ENCODE data around the gene ZRANB1.

The ZRANB1 gene

DNA sequence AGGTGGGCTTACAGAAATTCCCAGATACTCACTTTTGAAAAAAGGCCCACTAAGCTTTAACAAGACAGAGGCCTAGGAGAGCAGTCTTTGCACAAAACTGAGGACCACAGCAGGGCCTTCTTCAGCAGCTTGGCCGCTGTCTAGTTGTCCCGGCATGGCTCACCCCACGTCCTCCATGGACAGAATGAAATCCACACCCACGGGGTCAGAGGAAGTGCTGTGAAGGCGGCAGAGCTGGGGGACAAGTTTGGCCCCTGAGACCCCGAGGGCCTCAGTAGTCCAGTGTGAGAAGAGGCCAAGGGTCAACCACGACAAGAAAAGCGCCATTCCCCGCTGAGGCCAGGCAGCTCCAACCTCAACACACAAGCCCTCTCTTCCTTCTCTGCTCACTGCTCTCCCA lies 78.9 kb downstream of the ZRANB1 start:
- WGBS, 2 experiments (ENCODE audit: insufficient coverage in 2 of 2), result 90 to 98% methylated on average over 7 to 9 of the region's 9 CpGs

GRCh38 chr10:125021686-125022344 lies 79.9 kb downstream of the ZRANB1 start:
- no peak overlapping the region for H3K4me3 ChIP-seq (ENCODE audit: extremely low read depth, insufficient read depth, low read length, poor library complexity, severe bottlenecking)
- peaks cover 2% of the 10 kb centered on the region for H3K4me1 ChIP-seq (ENCODE audit: control insufficient read depth, insufficient read depth, low read length, poor library complexity, severe bottlenecking)
- H3K9me3 ChIP-seq (ENCODE audit: control insufficient read depth, low read length), result peaks cover 13% of the 10 kb centered on the region
- WGBS, 2 experiments (ENCODE audit: insufficient coverage in 2 of 2), result 90 to 92% methylated on average over 17 of the region's 17 CpGs
- H3K36me3 ChIP-seq (ENCODE audit: control insufficient read depth, insufficient read depth, low read length), result peaks cover 93% of the 10 kb centered on the region
- H3K27ac ChIP-seq (ENCODE audit: low read depth, low read length, severe bottlenecking), result no peak overlapping the region

More for the DNA sequence above, 78.9 kb downstream of the ZRANB1 start:
- peaks cover 2% of the 10 kb centered on the region for H3K4me1 ChIP-seq (ENCODE audit: control insufficient read depth, insufficient read depth, low read length, poor library complexity, severe bottlenecking)
- H3K27ac ChIP-seq (ENCODE audit: low read depth, low read length, severe bottlenecking), result no peak overlapping the region
- peaks cover 91% of the 10 kb centered on the region for H3K36me3 ChIP-seq (ENCODE audit: control insufficient read depth, insufficient read depth, low read length)
- peaks cover 13% of the 10 kb centered on the region for H3K9me3 ChIP-seq (ENCODE audit: control insufficient read depth, low read length)
- H3K4me3 ChIP-seq (ENCODE audit: extremely low read depth, insufficient read depth, low read length, poor library complexity, severe bottlenecking), result no peak overlapping the region

- H3K27ac ChIP-seq (ENCODE audit: low read depth, low read length, severe bottlenecking), result no peak overlapping the region
- 91 to 92% methylated on average over 8 of the region's 8 CpGs for WGBS, 2 experiments (ENCODE audit: insufficient coverage in 2 of 2)
- H3K36me3 ChIP-seq (ENCODE audit: control insufficient read depth, insufficient read depth, low read length), result peaks cover 93% of the 10 kb centered on the region
These were observed 80.7 kb downstream of the ZRANB1 start for GRCh38 chr10:125022671-125023070.

GRCh38 chr10:125023255-125023654 lies 81.3 kb downstream of the ZRANB1 start:
- H3K9me3 ChIP-seq (ENCODE audit: control insufficient read depth, low read length), result peaks cover 13% of the 10 kb centered on the region
- H3K27ac ChIP-seq (ENCODE audit: low read depth, low read length, severe bottlenecking), result no peak overlapping the region
- H3K36me3 ChIP-seq (ENCODE audit: control insufficient read depth, insufficient read depth, low read length), result peaks cover 94% of the 10 kb centered on the region
- WGBS, 2 experiments (ENCODE audit: insufficient coverage in 2 of 2), result 90 to 96% methylated on average over 20 to 21 of the region's 21 CpGs
- H3K4me3 ChIP-seq (ENCODE audit: extremely low read depth, insufficient read depth, low read length, poor library complexity, severe bottlenecking), result no peak overlapping the region
- peaks cover 5% of the 10 kb centered on the region for H3K4me1 ChIP-seq (ENCODE audit: control insufficient read depth, insufficient read depth, low read length, poor library complexity, severe bottlenecking)

More at GRCh38 chr10:125022671-125023070, 80.7 kb downstream of the ZRANB1 start:
- H3K4me3 ChIP-seq (ENCODE audit: extremely low read depth, insufficient read depth, low read length, poor library complexity, severe bottlenecking), result no peak overlapping the region
- peaks cover 13% of the 10 kb centered on the region for H3K9me3 ChIP-seq (ENCODE audit: control insufficient read depth, low read length)
- H3K4me1 ChIP-seq (ENCODE audit: control insufficient read depth, insufficient read depth, low read length, poor library complexity, severe bottlenecking), result peaks cover 2% of the 10 kb centered on the region

- no peak overlapping the region for H3K27ac ChIP-seq (ENCODE audit: low read depth, low read length, severe bottlenecking)
- peaks cover 13% of the 10 kb centered on the region for H3K9me3 ChIP-seq (ENCODE audit: control insufficient read depth, low read length)
- H3K36me3 ChIP-seq (ENCODE audit: control insufficient read depth, insufficient read depth, low read length), result peaks cover 95% of the 10 kb centered on the region
- H3K4me1 ChIP-seq (ENCODE audit: control insufficient read depth, insufficient read depth, low read length, poor library complexity, severe bottlenecking), result peaks cover 10% of the 10 kb centered on the region
- WGBS, 2 experiments (ENCODE audit: insufficient coverage in 2 of 2), result 90 to 97% methylated on average over 10 to 25 of the region's 26 CpGs
- no peak overlapping the region for H3K4me3 ChIP-seq (ENCODE audit: extremely low read depth, insufficient read depth, low read length, poor library complexity, severe bottlenecking)
These were observed 82.1 kb downstream of the ZRANB1 start for GRCh38 chr10:125023862-125024496.

- peaks cover 89% of the 10 kb centered on the region for H3K36me3 ChIP-seq (ENCODE audit: control insufficient read depth, insufficient read depth, low read length)
- WGBS, 2 experiments (ENCODE audit: insufficient coverage in 2 of 2), result 93 to 95% methylated on average over 10 to 13 of the region's 16 CpGs
- H3K4me3 ChIP-seq (ENCODE audit: extremely low read depth, insufficient read depth, low read length, poor library complexity, severe bottlenecking), result no peak overlapping the region
- H3K4me1 ChIP-seq (ENCODE audit: control insufficient read depth, insufficient read depth, low read length, poor library complexity, severe bottlenecking), result peaks cover 15% of the 10 kb centered on the region
- peak overlapping the region; percentile 16 for H3K27ac ChIP-seq (ENCODE audit: low read depth, low read length, severe bottlenecking)
- H3K9me3 ChIP-seq (ENCODE audit: control insufficient read depth, low read length), result peaks cover 10% of the 10 kb centered on the region
These were observed 82.7 kb downstream of the ZRANB1 start for GRCh38 chr10:125024497-125025234.

GRCh38 chr10:125025341-125025740 lies 83.4 kb downstream of the ZRANB1 start:
- H3K4me3 ChIP-seq (ENCODE audit: extremely low read depth, insufficient read depth, low read length, poor library complexity, severe bottlenecking), result no peak overlapping the region
- peaks cover 22% of the 10 kb centered on the region for H3K4me1 ChIP-seq (ENCODE audit: control insufficient read depth, insufficient read depth, low read length, poor library complexity, severe bottlenecking)
- 72 to 77% methylated on average over 10 of the region's 12 CpGs for WGBS, 2 experiments (ENCODE audit: insufficient coverage in 2 of 2)
- peaks cover 87% of the 10 kb centered on the region for H3K36me3 ChIP-seq (ENCODE audit: control insufficient read depth, insufficient read depth, low read length)
- peaks cover 3% of the 10 kb centered on the region for H3K9me3 ChIP-seq (ENCODE audit: control insufficient read depth, low read length)
- H3K27ac ChIP-seq (ENCODE audit: low read depth, low read length, severe bottlenecking), result no peak overlapping the region

- Histone ChIP-seq H3K27ac (ENCODE audit: low read depth, low read length, severe bottlenecking) (no peak overlapping the region), H3K9me3 (ENCODE audit: control insufficient read depth, low read length) (no peaks in the 10 kb centered on the region), H3K4me3 (ENCODE audit: extremely low read depth, insufficient read depth, low read length, poor library complexity, severe bottlenecking) (no peak overlapping the region), H3K36me3 (ENCODE audit: control insufficient read depth, insufficient read depth, low read length) (peaks cover 87% of the 10 kb centered on the region), H3K4me1 (ENCODE audit: control insufficient read depth, insufficient read depth, low read length, poor library complexity, severe bottlenecking) (peaks cover 30% of the 10 kb centered on the region)
- 94 to 97% methylated on average over 38 to 50 of the region's 51 CpGs for WGBS, 2 experiments (ENCODE audit: insufficient coverage in 2 of 2)
These were observed 84.4 kb downstream of the ZRANB1 start for GRCh38 chr10:125026036-125026931.

- peaks cover 35% of the 10 kb centered on the region for H3K4me1 ChIP-seq (ENCODE audit: control insufficient read depth, insufficient read depth, low read length, poor library complexity, severe bottlenecking)
- H3K27ac ChIP-seq (ENCODE audit: low read depth, low read length, severe bottlenecking), result no peak overlapping the region
- 96 to 98% methylated on average over 37 to 40 of the region's 40 CpGs for WGBS, 2 experiments (ENCODE audit: insufficient coverage in 2 of 2)
- no peaks in the 10 kb centered on the region for H3K9me3 ChIP-seq (ENCODE audit: control insufficient read depth, low read length)
- no peak overlapping the region for H3K4me3 ChIP-seq (ENCODE audit: extremely low read depth, insufficient read depth, low read length, poor library complexity, severe bottlenecking)
- H3K36me3 ChIP-seq (ENCODE audit: control insufficient read depth, insufficient read depth, low read length), result peaks cover 86% of the 10 kb centered on the region
These were observed 85.2 kb downstream of the ZRANB1 start for GRCh38 chr10:125026974-125027735.

Data from mesodermal cell (in vitro differentiated cells).